Stimulated activated CD4-positive, alpha-beta T cell treated with anti-CD3 and anti-CD28 coated beads, Interleukin-15, amount 100 ng/mL, for 24 hours (primary cell): ENCODE measurements around the gene CDKL4.
"Not testable (repeated sequence)": the region's sequence is repeated elsewhere in the genome, so short reads cannot be mapped to it uniquely, and the experiment has no call there.

ENCODE experiments used
- DNase-seq: peaks from one replicate; pipeline ENCODE4 v3.0.0-alpha.2; 2020

The CDKL4 gene

GRCh38 chr2:39228413-39229209 is 15.2 kb downstream of the CDKL4 start:
- peak; percentile 13 for DNase-seq

DNA sequence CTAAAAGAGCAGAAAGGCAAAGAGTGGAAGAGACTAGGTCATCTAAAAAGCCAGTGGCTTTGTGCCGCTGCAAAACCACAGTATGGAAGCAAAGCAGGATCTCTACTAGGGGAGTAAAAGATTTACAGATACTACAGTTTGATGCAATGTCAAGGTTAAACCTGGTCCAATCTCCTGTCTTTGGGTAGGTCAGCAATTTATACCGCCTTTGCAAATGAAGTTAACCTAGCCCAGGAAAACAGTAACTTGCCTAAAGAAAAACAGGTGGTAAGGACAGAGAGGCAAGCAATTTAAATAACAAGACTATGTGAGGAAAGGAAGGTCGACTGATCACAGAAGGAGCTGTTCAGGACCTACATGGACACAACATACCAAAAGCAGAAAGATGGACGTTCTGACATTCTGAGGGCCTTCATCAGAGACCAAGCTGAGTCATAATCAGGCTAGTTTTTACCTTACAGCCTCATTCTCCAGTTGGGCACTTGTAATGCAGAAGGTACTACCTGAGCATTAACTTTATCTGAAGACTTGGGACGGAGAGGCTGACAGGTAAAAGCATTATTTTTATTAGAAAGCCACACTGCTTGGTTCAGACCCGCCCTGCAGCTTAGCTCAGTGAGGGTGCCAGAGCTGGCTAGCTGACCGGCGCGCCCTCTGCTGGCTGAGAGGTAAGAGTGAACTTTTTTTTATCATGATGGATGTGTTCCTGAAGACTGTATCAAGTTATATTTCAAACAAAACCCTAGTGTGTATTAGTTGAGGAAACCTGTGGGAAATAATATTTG is 15.9 kb downstream of the CDKL4 start:
- peak; percentile 89 for DNase-seq

GRCh38 chr2:39225567-39225966 is 18.2 kb downstream of the CDKL4 start:
- no peak for DNase-seq

GRCh38 chr2:39223909-39224308 is 19.9 kb downstream of the CDKL4 start:
- DNase-seq, result no peak

- no peak for DNase-seq
These were observed 22.3 kb downstream of the CDKL4 start for GRCh38 chr2:39221459-39221858.

GRCh38 chr2:39220136-39220535 is 23.6 kb downstream of the CDKL4 start:
- no peak for DNase-seq

DNA sequence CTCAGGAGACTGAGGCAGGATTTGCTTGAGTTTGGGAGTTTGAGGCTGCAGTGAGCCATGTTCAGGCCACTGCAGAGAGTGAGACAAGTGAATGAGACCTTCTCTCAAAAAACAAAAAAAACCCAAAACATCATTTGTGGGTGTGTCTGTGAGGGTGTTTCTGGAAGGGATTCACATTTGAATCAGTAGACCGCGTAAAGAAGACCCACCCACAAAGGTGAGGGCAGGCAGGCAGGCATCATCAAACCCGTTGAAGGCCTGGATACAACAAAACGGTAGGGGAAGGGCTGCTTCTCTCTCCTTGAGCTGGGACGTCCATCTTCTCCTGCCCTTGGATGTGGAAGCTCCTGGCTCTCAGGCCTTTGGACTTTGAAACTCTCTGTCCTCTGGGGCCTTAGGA is 25.4 kb downstream of the CDKL4 start:
- no peak for DNase-seq

GRCh38 chr2:39217192-39217550 is 26.6 kb downstream of the CDKL4 start:
- no peak for DNase-seq

GRCh38 chr2:39216346-39217191 is 27.2 kb downstream of the CDKL4 start:
- peak; percentile 79 for DNase-seq

GRCh38 chr2:39215545-39215944 is 28.2 kb downstream of the CDKL4 start:
- DNase-seq, result no peak

- no peak for DNase-seq
These were observed 30.8 kb downstream of the CDKL4 start for GRCh38 chr2:39213015-39213414.

DNA sequence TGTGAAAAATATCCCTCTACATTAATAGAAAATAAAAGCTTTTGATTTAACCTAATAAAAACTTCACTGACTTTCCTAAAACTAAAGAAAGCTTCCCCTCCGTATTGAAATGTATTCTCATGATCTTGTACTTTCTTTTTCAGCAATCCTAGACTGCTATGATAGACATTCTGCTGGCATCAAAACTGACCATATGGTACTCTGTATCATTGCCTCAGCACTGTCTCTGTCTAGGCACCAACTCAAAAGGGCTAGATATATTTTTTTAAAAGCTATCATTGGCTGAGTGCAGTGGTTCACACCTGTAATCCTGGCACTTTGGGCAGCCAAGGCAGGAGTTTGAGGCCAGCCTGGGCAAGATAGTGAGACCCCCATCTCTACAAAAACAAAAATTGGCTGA is 32.9 kb downstream of the CDKL4 start:
- no peak for DNase-seq

DNA sequence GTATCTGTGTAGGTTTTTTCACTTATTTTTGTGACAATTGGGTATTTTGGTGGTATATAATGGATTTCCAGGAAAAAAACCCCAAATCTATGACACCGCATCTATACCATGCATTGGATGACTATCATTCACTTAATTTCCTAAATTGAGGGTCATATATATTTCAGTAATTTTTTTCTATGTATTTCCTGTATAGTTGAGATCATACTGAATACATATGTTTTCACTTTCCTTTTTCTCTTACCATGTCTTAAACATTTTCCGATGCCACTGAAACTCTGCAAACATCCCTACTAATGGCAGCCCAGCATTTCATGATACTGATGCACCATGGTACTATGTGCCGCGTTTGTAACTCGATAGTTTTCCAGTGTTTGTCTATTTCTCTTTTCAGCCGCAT is 40.4 kb downstream of the CDKL4 start:
- DNase-seq, result no peak

DNA sequence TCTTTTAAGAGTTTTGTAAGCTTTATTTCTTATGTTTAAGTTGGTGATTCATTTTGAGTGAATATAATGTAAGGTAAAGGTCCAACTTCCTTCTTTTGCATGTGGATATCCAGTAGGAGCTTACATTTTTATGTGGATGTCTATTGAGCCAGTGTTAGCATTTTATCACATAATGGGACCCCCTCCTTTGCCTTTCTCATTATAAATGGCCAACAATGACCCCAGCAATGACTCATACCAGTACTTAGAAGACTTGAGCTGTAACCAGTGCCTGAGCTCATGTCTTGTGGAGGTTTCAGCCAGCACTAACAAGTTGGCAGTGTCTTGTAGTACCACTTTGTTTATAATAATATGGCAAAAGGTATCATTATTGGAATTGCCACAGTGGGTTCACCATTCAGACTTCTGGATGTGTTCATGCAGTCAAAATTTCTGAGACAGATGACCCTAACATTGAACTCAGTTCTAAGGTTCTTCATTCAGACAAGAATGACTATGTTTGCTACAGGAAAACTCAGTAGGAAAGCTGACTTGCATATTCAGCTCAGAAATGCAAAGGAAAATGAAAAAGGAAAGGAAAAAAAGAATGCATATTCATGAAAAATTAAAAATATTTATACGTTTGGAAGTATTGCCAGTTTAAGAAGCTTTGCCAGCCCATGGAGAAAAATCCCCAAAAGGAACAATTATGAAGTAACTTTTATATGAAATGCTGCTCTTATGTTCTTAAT is 41.0 kb downstream of the CDKL4 start:
- no peak for DNase-seq

- DNase-seq, result not testable (repeated sequence)
These were observed 46.8 kb downstream of the CDKL4 start for GRCh38 chr2:39197003-39197402.

- DNase-seq, result no peak
These were observed 49.1 kb downstream of the CDKL4 start for GRCh38 chr2:39194686-39195085.

DNA sequence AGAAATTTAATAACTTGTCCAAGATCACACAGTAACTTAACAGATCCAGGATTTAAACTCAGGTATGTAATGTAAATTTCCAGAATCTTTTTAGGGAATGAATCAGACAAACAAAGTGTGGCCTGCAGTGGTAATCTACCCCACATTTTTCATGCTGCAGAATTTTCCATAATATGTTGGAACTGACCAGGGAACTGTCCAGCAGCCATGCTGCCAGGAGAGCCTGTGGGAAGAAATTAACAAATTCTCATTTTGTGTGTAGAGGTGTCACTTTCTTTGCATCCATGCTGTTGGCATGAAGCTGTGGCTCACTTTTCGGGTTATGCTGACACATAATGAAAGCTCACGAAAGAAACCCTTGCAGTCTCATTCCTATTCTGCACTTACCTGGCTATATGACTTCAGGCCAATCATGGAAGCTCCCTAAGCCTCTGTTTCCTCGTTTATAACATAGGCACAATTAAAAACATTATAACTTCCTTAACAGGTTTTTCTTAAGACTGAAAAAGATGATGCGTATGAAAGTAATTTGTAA is 54.7 kb downstream of the CDKL4 start:
- no peak for DNase-seq

DNA sequence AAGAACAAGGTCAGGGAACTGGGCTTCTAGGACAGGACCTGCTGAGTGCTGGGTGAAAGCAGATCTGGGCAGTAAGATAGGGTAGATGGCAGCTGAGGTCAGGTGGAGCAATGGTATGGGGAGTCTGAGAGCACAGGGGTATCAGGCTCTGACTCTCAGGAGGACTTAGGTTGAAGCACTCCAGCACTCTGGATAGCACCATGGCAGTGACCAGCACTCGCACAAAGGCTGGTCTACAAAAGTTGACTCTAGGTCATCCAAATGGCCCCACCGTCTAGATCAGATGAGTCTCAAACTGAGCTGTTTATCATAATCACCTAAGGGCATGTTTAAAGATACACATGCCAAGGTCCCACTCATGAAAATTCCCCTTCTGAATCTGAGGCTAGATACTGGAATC is 60.1 kb downstream of the CDKL4 start:
- no peak for DNase-seq

DNA sequence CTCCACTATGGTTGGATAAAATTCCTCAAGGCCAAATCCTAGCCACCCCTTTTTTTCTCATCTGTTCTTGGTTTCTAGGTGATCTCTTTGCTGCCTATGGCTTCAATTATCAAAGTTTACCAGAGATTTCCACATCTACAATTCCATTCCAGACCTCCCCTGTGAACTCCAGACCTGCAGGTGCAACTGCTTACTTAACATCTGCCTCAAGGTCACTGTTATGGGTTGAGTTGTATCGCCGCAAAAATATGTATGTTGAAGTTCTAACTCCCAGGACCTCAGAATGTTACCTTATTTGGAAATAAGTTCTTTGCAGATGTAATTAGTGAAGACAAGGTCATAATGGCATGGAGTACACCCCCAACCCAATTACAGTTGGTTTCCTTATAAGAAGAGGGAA is 62.5 kb downstream of the CDKL4 start:
- DNase-seq, result no peak

- DNase-seq, result no peak
These were observed 63.5 kb downstream of the CDKL4 start for GRCh38 chr2:39179974-39180960.

- DNase-seq, result no peak
These were observed 65.0 kb downstream of the CDKL4 start for GRCh38 chr2:39178756-39179155.
